Activated naive CD8-positive, alpha-beta T cell treated with anti-CD3 and anti-CD28 coated beads, Interleukin-2, amount 50 U/mL, for 16 hours (primary cell): ENCODE results near the gene SDSL.

Experiments used
- DNase-seq: peaks from one replicate; pipeline ENCODE4 v3.0.0-alpha.2; 2020; ENCODE audit warnings: low read depth, low spot score

Gene SDSL

GRCh38 chr12:113420996-113421595 is 1.1 kb upstream of the SDSL start:
- no peak for DNase-seq

GRCh38 chr12:113422886-113423669 is 898 bp downstream of the SDSL start:
- DNase-seq = no peak

- no peak for DNase-seq
Observed at GRCh38 chr12:113424456-113424855, 2.3 kb downstream of the SDSL start.

GRCh38 chr12:113424915-113425823 is 3.0 kb downstream of the SDSL start:
- DNase-seq = peak; percentile 12

DNA sequence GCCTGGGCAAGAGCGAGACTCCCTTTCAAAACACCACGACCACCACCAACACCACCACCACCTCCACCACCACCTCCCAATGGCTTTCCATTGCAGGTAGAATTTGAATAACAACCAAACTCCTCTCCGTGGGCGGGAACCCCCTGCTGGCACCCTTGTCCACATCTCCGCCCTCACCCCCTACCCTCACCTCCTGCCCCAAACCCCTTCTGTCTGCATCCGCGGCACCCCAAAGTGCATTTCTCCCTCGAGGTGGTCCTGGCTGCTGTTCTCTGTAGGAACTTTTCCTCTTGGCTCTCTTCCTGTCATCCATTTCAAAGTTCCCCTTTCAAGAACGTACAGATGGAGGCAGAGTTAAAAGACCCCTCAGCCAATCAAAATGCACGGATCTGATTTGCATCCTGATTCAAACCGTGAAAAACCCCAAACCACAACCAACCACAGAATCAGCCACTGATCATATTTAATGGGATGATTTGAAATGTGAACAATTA is 3.8 kb downstream of the SDSL start:
- DNase-seq = no peak

DNA sequence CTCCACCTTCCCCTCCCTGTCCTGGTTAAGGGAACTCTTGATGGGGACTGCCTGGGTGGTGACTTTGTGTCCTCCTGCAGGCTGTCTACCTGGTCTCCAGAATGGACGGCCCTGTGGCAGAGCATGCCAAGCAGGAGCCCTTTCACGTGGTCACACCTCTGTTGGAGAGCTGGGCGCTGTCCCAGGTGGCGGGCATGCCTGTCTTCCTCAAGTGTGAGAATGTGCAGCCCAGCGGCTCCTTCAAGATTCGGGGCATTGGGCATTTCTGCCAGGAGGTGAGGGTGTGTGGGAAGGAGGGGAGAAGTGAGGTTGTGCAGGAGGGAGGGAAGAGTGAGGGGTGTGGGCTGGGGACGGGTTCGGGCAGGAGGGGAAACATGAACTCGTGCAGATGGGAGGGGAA is 5.7 kb downstream of the SDSL start:
- no peak for DNase-seq

DNA sequence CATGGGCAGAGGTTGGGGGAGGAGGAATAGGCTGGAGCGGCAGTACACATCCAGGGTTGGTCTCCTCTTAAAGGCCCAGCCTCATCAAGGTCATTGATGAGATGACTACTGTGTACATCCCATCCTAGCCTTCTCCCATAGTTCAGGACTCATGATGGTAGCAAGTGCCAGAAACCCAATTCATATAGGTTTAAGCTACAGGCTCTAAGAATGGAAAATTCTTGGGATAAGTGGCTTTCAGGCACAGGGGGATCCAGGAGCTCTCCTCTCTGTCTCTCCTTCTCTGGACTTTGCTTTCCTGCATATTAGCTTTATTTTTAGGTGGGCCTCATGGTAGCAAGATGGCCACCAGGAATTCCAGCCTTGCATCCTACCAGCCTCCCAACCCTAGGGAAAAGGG is 6.3 kb downstream of the SDSL start:
- DNase-seq = no peak

GRCh38 chr12:113432986-113433385 is 10.8 kb downstream of the SDSL start:
- DNase-seq = no peak

DNA sequence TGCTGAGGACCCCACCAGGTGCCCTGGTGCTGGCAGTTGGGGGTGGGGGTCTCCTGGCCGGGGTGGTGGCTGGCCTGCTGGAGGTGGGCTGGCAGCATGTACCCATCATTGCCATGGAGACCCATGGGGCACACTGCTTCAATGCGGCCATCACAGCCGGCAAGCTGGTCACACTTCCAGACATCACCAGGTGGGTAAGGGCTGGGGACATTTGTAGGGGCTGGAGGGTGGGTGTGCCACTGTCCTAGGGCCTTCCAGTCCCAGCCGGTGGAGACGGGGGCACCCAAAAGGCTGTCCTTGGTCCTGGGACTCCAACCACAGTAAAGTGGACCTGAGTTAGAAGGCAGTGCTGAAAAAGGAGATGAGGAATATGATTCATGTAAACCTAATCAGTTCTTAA is 13.2 kb downstream of the SDSL start:
- no peak for DNase-seq

DNA sequence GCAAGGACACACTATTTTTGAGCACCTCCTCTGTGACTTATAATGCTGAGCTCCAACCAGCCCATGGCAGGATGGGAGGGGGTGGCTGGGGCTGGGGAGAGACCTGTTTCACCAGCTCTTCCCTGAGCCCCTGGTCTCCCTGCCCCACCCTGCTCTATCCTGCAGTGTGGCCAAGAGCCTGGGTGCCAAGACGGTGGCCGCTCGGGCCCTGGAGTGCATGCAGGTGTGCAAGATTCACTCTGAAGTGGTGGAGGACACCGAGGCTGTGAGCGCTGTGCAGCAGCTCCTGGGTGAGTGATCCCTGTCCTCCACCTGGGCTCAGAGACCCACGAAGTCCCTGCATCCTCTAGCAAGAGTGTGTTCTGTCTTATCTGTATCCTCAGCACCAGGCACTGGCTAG is 14.4 kb downstream of the SDSL start:
- no peak for DNase-seq

DNA sequence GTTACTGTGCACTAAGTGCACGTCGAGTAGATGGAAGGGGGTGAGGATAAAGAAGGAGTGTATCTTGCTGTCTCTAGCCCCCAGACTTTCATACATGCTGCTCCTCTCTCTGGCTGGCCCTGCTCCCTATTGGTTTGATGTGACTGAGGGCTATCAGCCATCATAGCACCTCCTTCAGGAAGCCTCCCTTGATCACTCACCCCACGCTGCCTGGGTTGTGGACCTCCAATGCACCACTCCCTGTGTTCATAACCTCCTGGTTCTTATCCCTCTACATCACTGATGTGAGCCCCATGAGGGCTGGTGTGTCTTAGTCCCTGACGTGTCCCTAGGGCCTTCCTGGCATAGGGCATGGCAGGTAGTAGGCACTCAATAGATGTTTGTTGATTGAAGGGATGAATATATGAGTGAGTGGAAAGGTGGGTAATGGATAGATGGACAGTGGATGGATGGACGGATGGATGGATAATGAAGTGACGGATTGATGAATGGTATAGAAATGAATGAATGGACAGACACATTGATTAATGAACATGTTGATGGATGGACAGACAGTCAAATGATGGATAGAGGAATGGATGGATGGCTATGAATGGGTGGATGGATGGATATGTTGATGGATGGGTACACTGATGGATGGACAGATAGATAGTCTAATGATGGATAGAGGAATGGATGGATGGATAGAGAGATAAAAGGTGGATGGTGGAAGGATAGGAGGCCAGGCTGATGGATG is 15.0 kb downstream of the SDSL start:
- DNase-seq = no peak

- DNase-seq = no peak
Observed at GRCh38 chr12:113437729-113438100, 15.5 kb downstream of the SDSL start.

- no peak for DNase-seq
Observed at GRCh38 chr12:113438523-113439300, 16.5 kb downstream of the SDSL start.

DNA sequence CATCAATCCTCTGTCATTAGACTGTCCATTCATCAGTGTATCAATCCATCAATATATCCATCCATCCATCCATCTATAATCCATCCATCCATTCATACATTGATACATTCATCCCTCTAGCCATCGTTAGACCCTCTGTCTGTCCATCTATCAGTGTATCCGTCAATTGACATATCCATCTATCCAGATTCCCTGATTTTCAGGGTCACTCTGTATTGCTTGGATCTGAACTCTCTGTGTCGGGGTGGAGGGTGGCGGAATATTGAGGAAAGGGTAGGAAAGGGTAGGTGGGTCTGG is 17.1 kb downstream of the SDSL start:
- DNase-seq = no peak

- DNase-seq = no peak
Observed at GRCh38 chr12:113439606-113440030, 17.4 kb downstream of the SDSL start.

DNA sequence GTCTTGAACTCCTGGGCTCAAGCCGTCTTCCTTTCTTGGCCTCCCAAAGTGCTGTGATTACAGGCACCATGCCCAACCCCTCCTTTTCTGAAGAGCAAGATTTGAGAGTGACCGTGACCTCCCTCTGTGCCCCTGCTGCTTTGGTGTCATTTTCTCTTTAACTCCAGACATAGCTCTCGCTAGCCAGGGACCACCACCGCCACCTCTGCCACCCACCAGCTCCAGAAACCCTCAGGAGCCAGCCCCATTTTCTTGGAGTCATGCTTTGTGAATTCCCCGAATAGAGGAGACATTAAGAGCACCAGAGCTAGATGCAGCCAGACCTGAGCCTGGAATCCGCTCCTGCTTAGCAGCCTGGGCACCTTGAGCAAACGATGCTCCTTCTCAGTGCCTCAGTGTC is 18.2 kb downstream of the SDSL start:
- DNase-seq = no peak

- DNase-seq = no peak
Observed at GRCh38 chr12:113440947-113441782, 19.0 kb downstream of the SDSL start.

DNA sequence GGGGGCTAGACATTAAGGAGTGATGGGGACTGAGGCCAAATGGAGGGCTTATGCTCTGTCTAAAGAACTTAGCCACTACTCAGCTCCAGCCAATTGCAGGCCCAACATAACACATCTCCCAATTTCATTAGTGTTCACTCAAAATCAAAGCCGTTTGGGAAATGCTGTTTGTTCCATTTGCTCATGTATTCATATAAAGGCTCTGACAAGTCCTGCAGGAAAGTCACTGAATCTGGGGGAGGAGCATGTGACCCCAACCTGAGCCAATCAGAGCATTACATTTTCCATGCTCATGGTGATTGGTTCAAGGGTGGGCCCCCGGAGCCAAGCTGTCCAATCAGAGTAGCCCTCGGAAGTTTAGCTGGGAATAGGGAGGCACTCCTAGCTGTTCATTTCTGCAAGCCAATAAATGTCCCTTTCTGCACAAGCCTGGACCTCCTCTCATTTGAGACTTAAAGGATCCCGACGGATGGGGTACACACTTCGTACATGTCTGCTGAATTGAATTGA is 20.9 kb downstream of the SDSL start:
- DNase-seq = no peak

GRCh38 chr12:113445544-113446171 is 23.5 kb downstream of the SDSL start:
- no peak for DNase-seq
